Measurements from ENCODE around the gene ZNF682. TPM values are rescaled to one million over a fixed set of nuclear protein-coding genes. Genes with fewer than 3 reads are reported as not detected.
"Not testable (repeated sequence)": the region's sequence is repeated elsewhere in the genome, so short reads cannot be mapped to it uniquely, and the experiment has no call there.

Gene ZNF682
- total RNA-seq, 1 donor = 2.2 TPM

DNA sequence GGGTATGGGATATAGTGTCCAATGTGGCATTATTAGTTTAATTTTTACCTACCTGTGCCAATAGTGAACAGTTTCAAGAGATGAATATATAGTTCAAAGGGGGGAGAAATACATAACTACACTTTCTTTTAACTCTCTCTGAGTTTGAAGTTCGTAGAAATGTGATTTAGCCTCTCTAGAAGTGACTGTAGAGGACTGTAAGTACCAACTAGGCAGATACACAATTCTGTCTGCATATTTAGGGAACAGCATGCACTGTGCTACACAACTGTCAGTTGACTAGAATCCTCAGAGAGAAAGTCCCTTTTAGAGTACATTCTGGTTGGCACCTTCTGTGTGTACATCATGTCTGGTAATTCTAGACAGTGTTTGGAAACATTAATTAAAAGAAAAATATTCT, 21.0 kb upstream of the ZNF682 start:
- Histone ChIP-seq H4K20me1 (ENCODE audit: insufficient read depth, low read length) (no peaks in the 10 kb centered on the region), H3K27ac (ENCODE audit: low read depth, low read length) (no peak overlapping the region), H3K4me2 (ENCODE audit: insufficient read depth, low read length) (no peak overlapping the region), H2AFZ (ENCODE audit: low read length) (no peak overlapping the region), H3K79me2 (ENCODE audit: insufficient read depth, low read length) (no peaks in the 10 kb centered on the region), H3K27me3 (ENCODE audit: insufficient read depth, low read length) (no peaks in the 10 kb centered on the region), H3K9me3 (ENCODE audit: low read depth, low read length) (no peaks in the 10 kb centered on the region), H3K4me1 (ENCODE audit: insufficient read depth, low read length) (no peaks in the 10 kb centered on the region), H3K4me3 (ENCODE audit: insufficient read depth, low read length) (no peak overlapping the region), H3K36me3 (ENCODE audit: insufficient read depth, low read length) (no peaks in the 10 kb centered on the region)
- no peak for DNase-seq (ENCODE audit: insufficient read length, low spot score, missing footprints)
- TF ChIP-seq, protein P1, sequence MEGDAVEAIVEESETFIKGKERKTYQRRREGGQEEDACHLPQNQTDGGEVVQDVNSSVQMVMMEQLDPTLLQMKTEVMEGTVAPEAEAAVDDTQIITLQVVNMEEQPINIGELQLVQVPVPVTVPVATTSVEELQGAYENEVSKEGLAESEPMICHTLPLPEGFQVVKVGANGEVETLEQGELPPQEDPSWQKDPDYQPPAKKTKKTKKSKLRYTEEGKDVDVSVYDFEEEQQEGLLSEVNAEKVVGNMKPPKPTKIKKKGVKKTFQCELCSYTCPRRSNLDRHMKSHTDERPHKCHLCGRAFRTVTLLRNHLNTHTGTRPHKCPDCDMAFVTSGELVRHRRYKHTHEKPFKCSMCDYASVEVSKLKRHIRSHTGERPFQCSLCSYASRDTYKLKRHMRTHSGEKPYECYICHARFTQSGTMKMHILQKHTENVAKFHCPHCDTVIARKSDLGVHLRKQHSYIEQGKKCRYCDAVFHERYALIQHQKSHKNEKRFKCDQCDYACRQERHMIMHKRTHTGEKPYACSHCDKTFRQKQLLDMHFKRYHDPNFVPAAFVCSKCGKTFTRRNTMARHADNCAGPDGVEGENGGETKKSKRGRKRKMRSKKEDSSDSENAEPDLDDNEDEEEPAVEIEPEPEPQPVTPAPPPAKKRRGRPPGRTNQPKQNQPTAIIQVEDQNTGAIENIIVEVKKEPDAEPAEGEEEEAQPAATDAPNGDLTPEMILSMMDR (IDR thresholded peaks at IDR 0.05; ENCODE audit: extremely low read depth, low read depth, low read length) = no peak

DNA sequence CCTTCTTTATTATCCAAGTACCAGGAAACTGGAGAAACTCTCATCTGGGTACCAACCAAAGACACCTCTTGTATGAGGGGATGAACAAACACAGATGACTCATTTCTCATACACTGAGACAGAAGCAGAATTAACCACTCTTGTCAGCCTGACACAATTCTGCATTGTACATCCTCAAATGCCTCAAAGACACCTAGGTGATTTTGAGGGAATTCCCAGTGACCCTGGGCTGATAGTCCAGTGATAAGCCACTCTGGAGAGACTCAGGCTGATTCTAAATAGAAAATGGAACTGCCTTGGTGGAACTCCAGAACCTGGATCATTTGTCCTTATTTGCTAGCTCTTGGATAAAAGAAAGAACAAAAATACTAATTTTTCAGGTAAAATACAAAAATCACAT, 19.4 kb upstream of the ZNF682 start:
- H3K36me3 ChIP-seq (ENCODE audit: insufficient read depth, low read length); H3K4me1 ChIP-seq (ENCODE audit: insufficient read depth, low read length); H3K9me3 ChIP-seq (ENCODE audit: low read depth, low read length); H4K20me1 ChIP-seq (ENCODE audit: insufficient read depth, low read length); H3K27me3 ChIP-seq (ENCODE audit: insufficient read depth, low read length); H2AFZ ChIP-seq (ENCODE audit: low read length); H3K4me2 ChIP-seq (ENCODE audit: insufficient read depth, low read length); H3K4me3 ChIP-seq (ENCODE audit: insufficient read depth, low read length); H3K79me2 ChIP-seq (ENCODE audit: insufficient read depth, low read length); DNase-seq (ENCODE audit: insufficient read length, low spot score, missing footprints); H3K27ac ChIP-seq (ENCODE audit: low read depth, low read length): not testable (repeated sequence)

DNA sequence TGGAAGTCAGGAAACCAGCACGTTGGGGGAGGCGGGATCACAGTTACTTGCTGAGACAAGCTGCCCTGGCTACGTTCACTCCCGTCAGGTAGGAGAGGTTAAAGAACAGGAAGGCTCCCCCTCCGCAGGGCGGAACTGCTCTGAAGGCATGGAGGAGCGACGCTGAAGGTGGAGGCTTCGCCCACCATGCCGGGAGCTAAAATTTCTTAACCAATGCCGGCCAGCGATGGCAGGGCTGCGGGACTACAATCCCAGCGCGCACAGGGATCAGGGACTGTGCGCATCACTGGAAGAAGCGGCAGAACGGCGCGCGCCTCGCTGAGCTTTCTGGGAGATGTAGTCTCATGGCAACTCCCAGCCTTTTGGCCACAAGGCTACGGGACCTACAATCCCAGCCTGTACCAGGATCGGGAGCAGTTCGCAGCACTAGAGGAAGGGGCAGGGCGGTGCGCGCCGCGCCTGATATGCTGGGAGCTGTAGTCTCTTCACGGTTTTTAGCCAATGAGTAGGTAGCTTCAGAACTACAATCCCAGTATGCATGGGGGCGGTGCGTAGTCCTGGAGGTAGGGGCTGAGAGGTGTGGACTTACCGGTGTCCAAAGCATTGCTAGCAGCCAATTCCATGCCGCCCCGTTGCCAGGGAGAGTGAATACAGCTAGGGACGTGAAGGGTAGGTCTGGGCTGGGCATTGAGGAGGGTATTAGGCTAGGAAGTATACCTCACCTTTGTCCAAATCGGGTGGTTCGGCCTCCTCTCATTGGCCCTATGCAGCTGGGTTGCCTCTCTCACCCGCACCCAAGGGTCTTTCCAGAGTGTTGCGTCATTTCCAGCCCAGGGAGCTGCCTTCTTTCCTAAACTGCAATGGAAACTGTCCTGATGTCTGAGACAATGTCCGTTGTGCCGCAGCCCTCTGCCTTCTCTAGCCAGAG, 12.8 kb upstream of the ZNF682 start:
- H3K4me3 ChIP-seq (ENCODE audit: insufficient read depth, low read length) = peak overlapping the region; percentile 85
- peak overlapping the region; percentile 95 for H3K4me2 ChIP-seq (ENCODE audit: insufficient read depth, low read length)
- no peaks in the 10 kb centered on the region for H4K20me1 ChIP-seq (ENCODE audit: insufficient read depth, low read length)
- DNase-seq (ENCODE audit: insufficient read length, low spot score, missing footprints) = peak; percentile 91
- H3K9me3 ChIP-seq (ENCODE audit: low read depth, low read length) = no peaks in the 10 kb centered on the region
- TF ChIP-seq, protein P1 (IDR thresholded peaks at IDR 0.05; ENCODE audit: extremely low read depth, low read depth, low read length) = no peak
- H3K27ac ChIP-seq (ENCODE audit: low read depth, low read length) = peak overlapping the region; percentile 20
- no peaks in the 10 kb centered on the region for H3K27me3 ChIP-seq (ENCODE audit: insufficient read depth, low read length)
- no peaks in the 10 kb centered on the region for H3K4me1 ChIP-seq (ENCODE audit: insufficient read depth, low read length)
- no peaks in the 10 kb centered on the region for H3K36me3 ChIP-seq (ENCODE audit: insufficient read depth, low read length)
- H2AFZ ChIP-seq (ENCODE audit: low read length) = peak overlapping the region; percentile 100
- no peaks in the 10 kb centered on the region for H3K79me2 ChIP-seq (ENCODE audit: insufficient read depth, low read length)

DNA sequence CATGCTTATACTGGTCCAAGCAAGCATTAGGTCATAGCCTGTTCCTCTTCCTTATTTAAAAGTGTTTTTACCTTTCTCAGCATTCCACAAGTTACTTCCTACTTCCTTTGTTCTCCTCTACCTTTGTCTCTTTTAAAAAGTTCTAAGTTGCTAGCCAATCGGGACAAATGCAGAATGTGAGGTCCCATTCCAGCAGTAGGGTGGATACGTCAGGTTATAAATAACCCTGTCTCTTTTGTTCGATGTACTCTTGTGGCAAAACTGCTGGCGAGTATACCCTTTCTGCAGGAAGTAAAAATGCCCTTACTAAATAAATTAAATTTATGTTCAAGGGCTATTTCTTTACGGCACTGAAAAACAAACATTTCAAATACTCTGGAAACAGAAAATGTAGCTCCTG, 6.4 kb upstream of the ZNF682 start:
- not testable (repeated sequence) for H3K4me3 ChIP-seq (ENCODE audit: insufficient read depth, low read length); H4K20me1 ChIP-seq (ENCODE audit: insufficient read depth, low read length); H2AFZ ChIP-seq (ENCODE audit: low read length); H3K4me2 ChIP-seq (ENCODE audit: insufficient read depth, low read length); H3K79me2 ChIP-seq (ENCODE audit: insufficient read depth, low read length); H3K27me3 ChIP-seq (ENCODE audit: insufficient read depth, low read length); H3K4me1 ChIP-seq (ENCODE audit: insufficient read depth, low read length); H3K36me3 ChIP-seq (ENCODE audit: insufficient read depth, low read length); DNase-seq (ENCODE audit: insufficient read length, low spot score, missing footprints); H3K27ac ChIP-seq (ENCODE audit: low read depth, low read length); H3K9me3 ChIP-seq (ENCODE audit: low read depth, low read length)

DNA sequence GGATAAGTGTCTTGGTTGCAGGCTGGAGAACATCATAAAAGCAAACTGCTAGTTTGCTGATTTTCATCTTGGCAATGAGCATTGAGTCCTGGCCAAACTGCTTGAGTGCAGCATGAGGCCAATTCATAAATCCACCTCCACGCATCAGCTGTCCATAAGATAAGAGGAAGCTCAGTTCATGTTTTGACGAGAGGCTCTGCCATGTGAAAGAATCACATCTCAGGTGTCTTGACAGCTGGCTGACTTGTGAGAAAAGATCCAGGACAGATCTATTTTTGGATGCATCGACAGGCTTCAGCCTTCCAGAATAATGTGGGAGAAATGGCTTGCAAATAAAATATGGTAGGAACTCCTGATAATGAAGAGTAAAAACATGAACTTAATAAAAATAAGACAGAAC, 5.4 kb upstream of the ZNF682 start:
- no peaks in the 10 kb centered on the region for H3K4me1 ChIP-seq (ENCODE audit: insufficient read depth, low read length)
- H2AFZ ChIP-seq (ENCODE audit: low read length) = no peak overlapping the region
- H3K79me2 ChIP-seq (ENCODE audit: insufficient read depth, low read length) = no peaks in the 10 kb centered on the region
- no peak for DNase-seq (ENCODE audit: insufficient read length, low spot score, missing footprints)
- TF ChIP-seq, protein P1 (IDR thresholded peaks at IDR 0.05; ENCODE audit: extremely low read depth, low read depth, low read length) = no peak
- H3K27me3 ChIP-seq (ENCODE audit: insufficient read depth, low read length) = no peaks in the 10 kb centered on the region
- no peaks in the 10 kb centered on the region for H3K9me3 ChIP-seq (ENCODE audit: low read depth, low read length)
- H4K20me1 ChIP-seq (ENCODE audit: insufficient read depth, low read length) = no peaks in the 10 kb centered on the region
- H3K36me3 ChIP-seq (ENCODE audit: insufficient read depth, low read length) = no peaks in the 10 kb centered on the region
- H3K27ac ChIP-seq (ENCODE audit: low read depth, low read length) = no peak overlapping the region
- H3K4me2 ChIP-seq (ENCODE audit: insufficient read depth, low read length) = no peak overlapping the region
- H3K4me3 ChIP-seq (ENCODE audit: insufficient read depth, low read length) = no peak overlapping the region
